GM18867 (cell line): Measurements from ENCODE around the gene FUBP3.
"Not testable (repeated sequence)": the region's sequence is repeated elsewhere in the genome, so short reads cannot be mapped to it uniquely, and the experiment has no call there.

Experiments
- ATAC-seq: cut with Tn5 transposase; IDR thresholded peaks from one replicate; pipeline ENCODE4 v1.9.1; 2021; ENCODE audit warnings: mild to moderate bottlenecking, moderate library complexity; ENCODE audit not compliant: unreplicated experiment

FUBP3 gene

GRCh38 chr9:130680836-130681768 lies 101.7 kb downstream of the FUBP3 start:
- ATAC-seq = peak; percentile 55

GRCh38 chr9:130681769-130682420 lies 102.5 kb downstream of the FUBP3 start:
- ATAC-seq = peak; percentile 19

GRCh38 chr9:130682421-130683121 lies 103.2 kb downstream of the FUBP3 start:
- ATAC-seq = peak; percentile 40

GRCh38 chr9:130685104-130685503 lies 105.7 kb downstream of the FUBP3 start:
- ATAC-seq = no peak

- not testable (repeated sequence) for ATAC-seq
Measured at GRCh38 chr9:130685945-130686344, 106.6 kb downstream of the FUBP3 start.

GRCh38 chr9:130687615-130688014 lies 108.2 kb downstream of the FUBP3 start:
- ATAC-seq = no peak
